Neutrophil (primary cell): ENCODE results near the gene RAD17.

ENCODE experiments used
- H3K27ac ChIP-seq: fragments of 200-600 bp; sonication (generic); 2 replicates; pipeline ENCODE4 v1.5.1; 2016; ENCODE audit warnings: mild to moderate bottlenecking, moderate library complexity
- H3K27me3 ChIP-seq: fragments of 200-600 bp; sonication (generic); 2 replicates; pipeline ENCODE4 v1.6.0; 2016; ENCODE audit warnings: mild to moderate bottlenecking
- H3K36me3 ChIP-seq: fragments of 200-600 bp; sonication (generic); 2 replicates; pipeline ENCODE4 v1.5.1; 2017
- H3K4me1 ChIP-seq, 2 experiments: fragments of 200-600 bp in 1 of 2; sonication (generic) in 1 of 2; 1 replicate in 1 of 2; 2 replicates in 1 of 2; pipeline versions ENCODE4 v1.5.1 to v1.6.1; 2013 to 2016; ENCODE audit warnings: low read depth in 1 of 2, low read length in 1 of 2, mild to moderate bottlenecking in 1 of 2, moderate library complexity in 1 of 2; ENCODE audit not compliant: control insufficient read depth in 1 of 2, insufficient read depth in 1 of 2
- H3K4me3 ChIP-seq, 2 experiments: fragments of 200-600 bp in 1 of 2; sonication (generic) in 1 of 2; 1 replicate in 1 of 2; 2 replicates in 1 of 2; pipeline ENCODE4 v1.5.1; 2013 to 2016; ENCODE audit warnings: low read depth in 1 of 2, low read length in 1 of 2, mild to moderate bottlenecking in 1 of 2, moderate library complexity in 1 of 2
- H3K9me3 ChIP-seq: fragments of 200-600 bp; sonication (generic); 2 replicates; pipeline ENCODE4 v1.5.1; 2016
- TF ChIP-seq, protein P1 (sequence below): fragments of 200-600 bp; sonication (generic); IDR thresholded peaks from 2 replicates; pipeline ENCODE4 v1.5.1; 2016; ENCODE audit warnings: antibody characterized with exemption

Gene RAD17

DNA sequence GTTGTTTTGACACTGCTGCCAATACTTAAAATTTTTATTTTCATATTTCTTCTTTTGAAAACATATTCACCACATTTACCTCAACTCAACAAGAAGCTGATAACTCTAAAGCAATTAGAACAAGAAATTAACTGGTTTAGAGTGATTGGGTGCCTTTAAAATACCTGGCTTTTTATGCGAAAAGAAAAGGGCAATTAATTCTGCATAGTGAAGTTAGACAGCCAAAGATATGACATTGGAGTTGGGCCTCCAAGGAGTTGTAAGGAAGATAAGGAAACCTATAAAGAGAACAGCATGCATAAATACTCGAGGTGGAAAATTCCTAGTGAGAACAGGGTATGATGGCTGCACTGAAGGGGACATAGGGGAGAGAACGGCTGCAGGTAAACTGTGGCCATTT, 9.9 kb upstream of the RAD17 start:
- H3K4me1 ChIP-seq: no peaks in the 10 kb centered on the region
- no peak overlapping the region for H3K27ac ChIP-seq
- H3K4me3 ChIP-seq: no peak overlapping the region
- no peaks in the 10 kb centered on the region for H3K9me3 ChIP-seq
- TF ChIP-seq, protein P1, sequence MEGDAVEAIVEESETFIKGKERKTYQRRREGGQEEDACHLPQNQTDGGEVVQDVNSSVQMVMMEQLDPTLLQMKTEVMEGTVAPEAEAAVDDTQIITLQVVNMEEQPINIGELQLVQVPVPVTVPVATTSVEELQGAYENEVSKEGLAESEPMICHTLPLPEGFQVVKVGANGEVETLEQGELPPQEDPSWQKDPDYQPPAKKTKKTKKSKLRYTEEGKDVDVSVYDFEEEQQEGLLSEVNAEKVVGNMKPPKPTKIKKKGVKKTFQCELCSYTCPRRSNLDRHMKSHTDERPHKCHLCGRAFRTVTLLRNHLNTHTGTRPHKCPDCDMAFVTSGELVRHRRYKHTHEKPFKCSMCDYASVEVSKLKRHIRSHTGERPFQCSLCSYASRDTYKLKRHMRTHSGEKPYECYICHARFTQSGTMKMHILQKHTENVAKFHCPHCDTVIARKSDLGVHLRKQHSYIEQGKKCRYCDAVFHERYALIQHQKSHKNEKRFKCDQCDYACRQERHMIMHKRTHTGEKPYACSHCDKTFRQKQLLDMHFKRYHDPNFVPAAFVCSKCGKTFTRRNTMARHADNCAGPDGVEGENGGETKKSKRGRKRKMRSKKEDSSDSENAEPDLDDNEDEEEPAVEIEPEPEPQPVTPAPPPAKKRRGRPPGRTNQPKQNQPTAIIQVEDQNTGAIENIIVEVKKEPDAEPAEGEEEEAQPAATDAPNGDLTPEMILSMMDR: no peak
- H3K36me3 ChIP-seq: peaks cover 9% of the 10 kb centered on the region
- H3K27me3 ChIP-seq: no peaks in the 10 kb centered on the region

GRCh38 chr5:69360442-69360841, 9.2 kb upstream of the RAD17 start:
- H3K27me3 ChIP-seq: no peaks in the 10 kb centered on the region
- no peak overlapping the region for H3K27ac ChIP-seq
- H3K4me1 ChIP-seq: no peaks in the 10 kb centered on the region
- TF ChIP-seq, protein P1: no peak
- H3K9me3 ChIP-seq: no peaks in the 10 kb centered on the region
- peaks cover 16% of the 10 kb centered on the region for H3K36me3 ChIP-seq
- no peak overlapping the region for H3K4me3 ChIP-seq

DNA sequence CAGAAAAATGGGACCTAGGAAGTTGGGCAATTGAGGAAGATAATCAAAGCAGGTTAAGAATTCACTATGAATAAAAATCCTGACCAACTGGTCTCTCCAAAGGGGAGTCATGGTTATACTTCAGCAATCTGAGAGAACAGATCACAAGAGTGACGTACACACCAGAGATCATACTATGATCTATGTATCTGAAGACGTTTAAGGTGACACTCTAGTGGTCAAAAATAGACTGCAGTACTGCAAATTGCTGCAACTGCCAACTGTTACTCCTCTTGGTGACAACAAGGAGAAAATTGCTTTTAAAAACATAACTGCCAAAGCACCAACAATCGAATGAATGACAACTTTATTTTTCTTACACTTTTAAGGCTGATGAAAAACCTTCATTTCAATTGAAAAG, 5.2 kb upstream of the RAD17 start:
- Histone ChIP-seq H3K27me3 (no peaks in the 10 kb centered on the region), H3K4me1 (peaks cover 9 to 13% of the 10 kb centered on the region in 2 experiments), H3K36me3 (peaks cover 24% of the 10 kb centered on the region), H3K4me3 (no peak overlapping the region), H3K27ac (no peak overlapping the region), H3K9me3 (no peaks in the 10 kb centered on the region)
- TF ChIP-seq, protein P1: no peak

DNA sequence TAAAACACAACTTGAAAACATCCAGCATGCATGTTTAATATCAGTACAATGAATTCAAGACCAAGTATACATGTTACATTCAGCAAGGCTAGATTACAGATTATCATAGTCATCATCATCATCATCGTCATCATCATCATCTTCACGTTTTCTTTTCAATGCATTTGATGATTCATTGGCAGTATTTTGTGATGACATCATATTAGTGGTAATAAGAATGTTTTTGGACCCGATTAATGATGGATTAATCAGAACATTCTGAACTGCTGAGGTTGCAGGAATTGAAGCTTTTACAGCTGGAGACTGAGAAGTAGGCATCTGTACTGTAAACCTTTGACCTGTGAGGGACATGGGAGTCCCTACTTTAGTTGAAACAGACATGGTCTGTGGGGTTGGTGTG, 4.8 kb upstream of the RAD17 start:
- H3K4me1 ChIP-seq: peaks cover 11 to 13% of the 10 kb centered on the region in 2 experiments
- TF ChIP-seq, protein P1: no peak

GRCh38 chr5:69367697-69368279, 1.8 kb upstream of the RAD17 start:
- H3K27ac ChIP-seq: peak overlapping the region; percentile 99
- H3K9me3 ChIP-seq: no peaks in the 10 kb centered on the region
- H3K4me3 ChIP-seq: no peak overlapping the region
- TF ChIP-seq, protein P1: no peak
- no peaks in the 10 kb centered on the region for H3K27me3 ChIP-seq
- H3K36me3 ChIP-seq: peaks cover 24% of the 10 kb centered on the region
- H3K4me1 ChIP-seq: peaks cover 23 to 24% of the 10 kb centered on the region in 2 experiments

More for the DNA sequence above, 4.8 kb upstream of the RAD17 start:
- Histone ChIP-seq H3K27ac (no peak overlapping the region), H3K36me3 (peaks cover 24% of the 10 kb centered on the region), H3K27me3 (no peaks in the 10 kb centered on the region), H3K4me3 (no peak overlapping the region), H3K9me3 (no peaks in the 10 kb centered on the region)
